Thoracic aorta (tissue), 2 donors: ENCODE results near the gene HERC4. TPM values are rescaled to one million over a fixed set of nuclear protein-coding genes. Genes with fewer than 3 reads are reported as not detected.
A peak's percentile ranks its signal among the peaks of the same experiment; 100 is the strongest.

ENCODE experiments used
- ATAC-seq: fragments of 150-250 bp; one replicate; pipeline ENCODE4 v1.8.0; 2017; ENCODE audit warnings: low read depth; ENCODE audit not compliant: insufficient number of reproducible peaks, low FRiP score
- DNase-seq: peaks from one replicate; pipeline ENCODE4 v3.0.0-alpha.2; 2020; ENCODE audit warnings: low spot score
- H3K27ac ChIP-seq, 2 donors: fragments of 200-600 bp; sonication (generic); 1 replicate in 1 of 2; 2 replicates in 1 of 2; pipeline ENCODE4 v1.5.1; 2016; ENCODE audit warnings: mild to moderate bottlenecking in 2 of 2, moderate library complexity in 2 of 2
- H3K27me3 ChIP-seq: fragments of 200-600 bp; sonication (generic); replicated peaks from 2 replicates; pipeline ENCODE4 v1.6.0; 2016; ENCODE audit warnings: mild to moderate bottlenecking; ENCODE audit not compliant: insufficient read depth
- H3K36me3 ChIP-seq: fragments of 200-600 bp; sonication (generic); one replicate; pipeline ENCODE4 v1.5.1; 2016
- H3K4me1 ChIP-seq, 2 donors: fragments of 200-600 bp; sonication (generic); 1 replicate in 1 of 2; 2 replicates in 1 of 2; pipeline versions ENCODE4 v1.5.1 to v1.6.0; 2016; ENCODE audit warnings: low read depth in 2 of 2, mild to moderate bottlenecking in 1 of 2; ENCODE audit not compliant: control insufficient read depth in 1 of 2
- H3K4me3 ChIP-seq: fragments of 200-600 bp; sonication (generic); 2 replicates; pipeline ENCODE4 v1.5.1; 2016; ENCODE audit warnings: mild to moderate bottlenecking
- H3K9me3 ChIP-seq: fragments of 200-600 bp; sonication (generic); 2 replicates; pipeline ENCODE4 v1.5.1; 2016
- CTCF ChIP-seq: fragments of 200-600 bp; sonication (generic); IDR thresholded peaks from one replicate; pipeline ENCODE4 v1.5.1; 2019; ENCODE audit warnings: antibody characterized with exemption
- total RNA-seq, 2 donors: library from RNA; depleted of rRNA; stranded (reverse); fragments of >200 nt; gene quantifications; one replicate each; pipeline versions ENCODE4 v1.1.0 to v1.2.3, GENCODE V29; 2016

Gene HERC4
- total RNA-seq, 2 donors from 2014 or later, result 60.2 to 83.7 TPM

GRCh38 chr10:68074031-68074774 lies 880 bp downstream of the HERC4 start:
- ATAC-seq (no peak), DNase-seq (no peak)
- peak overlapping the region; percentile 93 for H3K4me3 ChIP-seq
- H3K27me3 ChIP-seq, result no peaks in the 10 kb centered on the region
- peak overlapping the region; percentile 94 to 99 for H3K27ac ChIP-seq
- H3K4me1 ChIP-seq, result peaks cover 28 to 36% of the 10 kb centered on the region in 2 donors
- TF ChIP-seq CTCF, result no peak
- no peaks in the 10 kb centered on the region for H3K36me3 ChIP-seq
- H3K9me3 ChIP-seq, result no peaks in the 10 kb centered on the region

DNA sequence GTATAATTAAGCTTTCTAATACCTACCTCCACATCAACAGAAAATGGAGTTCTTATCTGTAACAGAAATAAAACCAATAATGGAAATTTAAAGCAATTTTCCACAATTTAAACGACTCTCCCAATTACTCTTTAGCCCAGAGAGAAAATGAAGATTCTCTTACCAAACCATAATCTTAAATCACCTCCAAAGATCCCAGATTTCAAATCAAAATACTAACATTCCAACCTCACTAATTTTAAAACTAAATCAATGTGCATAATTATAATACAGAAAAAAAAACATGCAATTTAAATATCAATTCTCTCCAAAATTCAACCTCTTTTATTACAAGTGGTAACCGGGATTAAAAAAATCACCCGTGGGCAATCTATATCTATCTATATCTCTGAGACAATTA lies 1.5 kb downstream of the HERC4 start:
- no peak for ATAC-seq
- peaks cover 28 to 36% of the 10 kb centered on the region in 2 donors for H3K4me1 ChIP-seq

DNA sequence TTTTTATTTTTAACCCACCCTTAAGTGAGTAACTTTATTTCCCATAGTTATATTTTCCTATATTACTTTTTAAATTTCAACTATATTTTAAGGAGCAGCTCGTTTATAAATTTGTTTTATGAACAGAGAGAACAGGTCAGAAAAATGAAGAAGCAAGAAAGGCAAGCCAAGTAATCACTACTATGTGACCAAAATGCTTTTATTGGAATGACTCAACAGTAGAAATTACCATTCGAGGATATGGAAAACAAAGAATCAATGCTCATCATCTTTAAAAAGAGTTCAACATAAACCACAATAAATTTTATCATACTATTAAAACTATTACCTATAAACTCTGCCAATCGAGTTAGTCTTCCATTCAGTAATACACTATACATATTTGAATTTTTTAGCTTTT lies 7.6 kb downstream of the HERC4 start:
- Histone ChIP-seq H3K4me3 (no peak overlapping the region), H3K4me1 (peaks cover 13 to 30% of the 10 kb centered on the region in 2 donors), H3K9me3 (no peaks in the 10 kb centered on the region), H3K27ac (no peak overlapping the region), H3K27me3 (no peaks in the 10 kb centered on the region), H3K36me3 (no peaks in the 10 kb centered on the region)
- no peak for ATAC-seq
- no peak for TF ChIP-seq CTCF
- DNase-seq, result no peak

More for the DNA sequence above, 1.5 kb downstream of the HERC4 start:
- no peak for DNase-seq
- TF ChIP-seq CTCF, result no peak
- peak overlapping the region; percentile 93 for H3K4me3 ChIP-seq
- H3K9me3 ChIP-seq, result no peaks in the 10 kb centered on the region
- no peaks in the 10 kb centered on the region for H3K36me3 ChIP-seq
- no peaks in the 10 kb centered on the region for H3K27me3 ChIP-seq
- peak overlapping the region in 1 of 2 donors; percentile 99 for H3K27ac ChIP-seq

DNA sequence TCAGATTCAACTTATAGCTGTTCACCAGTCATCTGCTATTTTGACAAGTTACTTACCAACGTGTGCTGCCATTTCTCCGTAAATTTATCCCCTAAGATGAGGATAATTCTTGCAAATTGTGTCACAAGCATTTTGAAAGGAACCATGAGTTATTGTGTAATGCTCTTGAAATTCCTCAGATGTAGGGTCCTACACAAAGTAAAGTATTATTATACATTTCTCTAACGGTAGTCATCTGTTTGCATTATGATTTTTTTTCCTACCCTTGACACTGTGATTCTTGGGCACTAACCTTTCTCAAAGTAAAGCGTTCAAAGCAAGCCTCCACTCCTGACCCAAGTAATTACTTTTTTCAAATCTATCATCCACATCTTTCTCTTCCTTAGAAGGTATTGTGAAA lies 8.1 kb downstream of the HERC4 start:
- no peak overlapping the region for H3K4me3 ChIP-seq
- no peaks in the 10 kb centered on the region for H3K27me3 ChIP-seq
- H3K27ac ChIP-seq, result no peak overlapping the region
- H3K9me3 ChIP-seq, result no peaks in the 10 kb centered on the region
- no peak for ATAC-seq
- TF ChIP-seq CTCF, result no peak
- no peak for DNase-seq
- peaks cover 9 to 25% of the 10 kb centered on the region in 2 donors for H3K4me1 ChIP-seq
- H3K36me3 ChIP-seq, result no peaks in the 10 kb centered on the region

- no peak for TF ChIP-seq CTCF
- DNase-seq, result no peak
Measured at GRCh38 chr10:68053553-68053952, 21.5 kb downstream of the HERC4 start.

More at GRCh38 chr10:68053553-68053952, 21.5 kb downstream of the HERC4 start:
- H3K36me3 ChIP-seq, result no peaks in the 10 kb centered on the region
- H3K4me1 ChIP-seq, result peaks cover 3 to 18% of the 10 kb centered on the region in 2 donors
- H3K9me3 ChIP-seq, result no peaks in the 10 kb centered on the region
- no peak overlapping the region for H3K27ac ChIP-seq
- H3K4me3 ChIP-seq, result no peak overlapping the region
- no peak for ATAC-seq
- H3K27me3 ChIP-seq, result no peaks in the 10 kb centered on the region
